OCI-LY3 (cell line): ENCODE results near the gene PCSK5.

Source experiments
- H2AFZ ChIP-seq: fragments of 200-600, 300-600 bp; shearing (Covaris generic); 2 replicates; pipeline ENCODE4 v1.6.0; 2014; ENCODE audit warnings: antibody characterized with exemption, low read depth, low read length
- H3K27ac ChIP-seq: fragments of 200-600, 300-600 bp; sonication (generic); 2 replicates; pipeline ENCODE4 v1.5.1; 2014; ENCODE audit warnings: mild to moderate bottlenecking, low read length, moderate library complexity, mixed read lengths
- H3K27me3 ChIP-seq: fragments of 200-600, 300-600 bp; sonication (generic); 2 replicates; pipeline ENCODE4 v1.6.1; 2014; ENCODE audit warnings: low read depth, low read length, mixed read lengths
- H3K36me3 ChIP-seq: fragments of 200-600, 300-600 bp; sonication (generic); replicated peaks from 2 replicates; pipeline ENCODE3; 2014; ENCODE audit warnings: low read depth, low read length, mixed read lengths
- H3K4me1 ChIP-seq: fragments of 300-600, 200-600 bp; sonication (generic); 2 replicates; pipeline ENCODE4 v1.6.1; 2014; ENCODE audit warnings: low read length, mixed read lengths
- H3K4me2 ChIP-seq: fragments of 200-600, 300-600 bp; sonication (generic); 2 replicates; pipeline ENCODE4 v1.6.1; 2014; ENCODE audit warnings: low read length, mixed read lengths
- H3K4me3 ChIP-seq: fragments of 300-600, 200-600 bp; sonication (generic); 2 replicates; pipeline ENCODE4 v1.5.1; 2014; ENCODE audit warnings: antibody characterized with exemption, mild to moderate bottlenecking, low read length, moderate library complexity
- H3K79me2 ChIP-seq: fragments of 300-600, 200-600 bp; shearing (Covaris generic); 2 replicates; pipeline ENCODE4 v1.6.1; 2014; ENCODE audit warnings: mild to moderate bottlenecking, low read length, mixed read lengths
- H3K9ac ChIP-seq: fragments of 300-600, 200-600 bp; shearing (Covaris generic); 2 replicates; pipeline ENCODE4 v1.6.0; 2014; ENCODE audit warnings: mild to moderate bottlenecking, low read length, moderate library complexity
- H3K9me3 ChIP-seq: fragments of 200-600, 300-600 bp; shearing (Covaris generic); 2 replicates; pipeline ENCODE4 v1.6.1; 2014; ENCODE audit warnings: low read length, mixed read lengths; ENCODE audit not compliant: insufficient read depth
- H4K20me1 ChIP-seq: fragments of 200-600, 300-600 bp; sonication (generic); 2 replicates; pipeline ENCODE4 v1.6.1; 2016; ENCODE audit warnings: low read length, mixed read lengths; ENCODE audit not compliant: insufficient read depth
- CTCF ChIP-seq: fragments of 200-600, 300-600 bp; sonication (generic); IDR thresholded peaks from 2 replicates; pipeline ENCODE4 v1.5.1; 2014; ENCODE audit warnings: antibody characterized with exemption, low read length, low read depth
- EZH2phosphoT487 ChIP-seq: fragments of 200-600 bp; shearing (Covaris generic); IDR thresholded peaks from 2 replicates; pipeline ENCODE4 v1.6.1; 2018; ENCODE audit warnings: antibody characterized with exemption, mixed run types, low read depth

PCSK5 gene

GRCh38 chr9:76400534-76401096, 510.1 kb downstream of the PCSK5 start:
- Histone ChIP-seq H3K4me3 (no peak overlapping the region), H3K27ac (no peak overlapping the region), H3K4me1 (peaks cover 24% of the 10 kb centered on the region), H2AFZ (no peak overlapping the region), H4K20me1 (no peaks in the 10 kb centered on the region), H3K9me3 (no peaks in the 10 kb centered on the region), H3K36me3 (no peaks in the 10 kb centered on the region), H3K27me3 (no peaks in the 10 kb centered on the region), H3K9ac (no peak overlapping the region), H3K4me2 (no peak overlapping the region), H3K79me2 (no peaks in the 10 kb centered on the region)
- TF ChIP-seq CTCF (no peak), EZH2phosphoT487 (no peak)

- Histone ChIP-seq H3K4me3 (no peak overlapping the region), H4K20me1 (no peaks in the 10 kb centered on the region), H2AFZ (no peak overlapping the region), H3K9me3 (no peaks in the 10 kb centered on the region), H3K4me1 (peaks cover 22% of the 10 kb centered on the region), H3K27me3 (no peaks in the 10 kb centered on the region), H3K4me2 (no peak overlapping the region), H3K9ac (no peak overlapping the region), H3K79me2 (no peaks in the 10 kb centered on the region), H3K36me3 (no peaks in the 10 kb centered on the region), H3K27ac (no peak overlapping the region)
- TF ChIP-seq CTCF: no peak
- no peak for TF ChIP-seq EZH2phosphoT487
Measured at GRCh38 chr9:76401176-76401575, 510.7 kb downstream of the PCSK5 start.

- H3K4me1 ChIP-seq: peaks cover 22% of the 10 kb centered on the region
- no peak overlapping the region for H2AFZ ChIP-seq
- no peaks in the 10 kb centered on the region for H3K36me3 ChIP-seq
- TF ChIP-seq EZH2phosphoT487 (no peak), CTCF (no peak)
- no peak overlapping the region for H3K4me2 ChIP-seq
- no peaks in the 10 kb centered on the region for H3K27me3 ChIP-seq
- H3K4me3 ChIP-seq: no peak overlapping the region
- H3K27ac ChIP-seq: no peak overlapping the region
- H3K9me3 ChIP-seq: no peaks in the 10 kb centered on the region
- no peak overlapping the region for H3K9ac ChIP-seq
- H3K79me2 ChIP-seq: no peaks in the 10 kb centered on the region
- H4K20me1 ChIP-seq: no peaks in the 10 kb centered on the region
Measured at GRCh38 chr9:76401580-76402354, 511.3 kb downstream of the PCSK5 start.

- no peak for TF ChIP-seq EZH2phosphoT487
- peak; percentile 58 for TF ChIP-seq CTCF
- Histone ChIP-seq H3K9ac (no peak overlapping the region), H3K4me3 (peak overlapping the region; percentile 24; the same call in 1 of the 2 replicates), H3K27ac (no peak overlapping the region), H3K4me2 (peak overlapping the region; percentile 58), H2AFZ (no peak overlapping the region), H3K27me3 (no peaks in the 10 kb centered on the region; the same call in 1 of the 2 replicates), H3K4me1 (peaks cover 24% of the 10 kb centered on the region), H3K9me3 (no peaks in the 10 kb centered on the region), H4K20me1 (no peaks in the 10 kb centered on the region), H3K79me2 (no peaks in the 10 kb centered on the region), H3K36me3 (no peaks in the 10 kb centered on the region)
Measured at GRCh38 chr9:76403352-76403751, 512.9 kb downstream of the PCSK5 start.
